Measurements from ENCODE around the gene C1QTNF12. TPM values are rescaled to one million over a fixed set of nuclear protein-coding genes. Genes with fewer than 3 reads are reported as not detected.

The C1QTNF12 gene
- polyA plus RNA-seq, 3 donors = 1.1 TPM; not detected in 2

DNA sequence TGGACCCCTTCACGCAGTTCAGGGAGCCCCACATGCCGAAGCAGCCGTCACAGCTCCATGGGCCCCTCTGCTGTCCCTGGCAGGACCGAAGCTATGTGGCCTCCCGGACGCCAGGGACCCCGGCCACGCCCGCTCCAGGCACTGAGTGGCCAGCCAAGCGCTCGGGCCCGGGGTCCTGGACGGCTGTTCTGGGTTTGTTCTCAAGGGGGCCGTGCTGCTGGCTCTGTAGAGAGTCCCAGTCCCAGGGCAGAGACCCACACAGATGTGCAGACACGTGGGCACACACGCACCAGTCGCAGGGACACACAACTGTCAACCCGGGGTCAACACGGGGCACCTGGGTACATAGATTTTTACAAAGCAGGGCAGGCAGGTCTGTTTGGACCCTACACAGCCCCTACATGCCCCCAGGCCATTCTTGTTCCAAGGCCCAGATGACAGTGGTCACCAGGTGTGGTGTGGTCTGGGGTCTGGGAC, 7.8 kb downstream of the C1QTNF12 start:
- H3K9me3 ChIP-seq (replicated peaks in 1 of 2; ENCODE audit: control insufficient read depth in 1 of 2, insufficient read depth in 1 of 2, low read length in 2 of 2) = no peaks in the 10 kb centered on the region
- Mint-ChIP-seq H3K27ac (no peak overlapping the region), H3K4me1 (peaks cover 8% of the 10 kb centered on the region), H3K9me3 (peaks cover 0 to 2% (median 0%) of the 10 kb centered on the region in 7 donors), H3K27me3 (ENCODE audit: low read depth in 3 of 3) (peaks cover 0 to 38% (median 1%) of the 10 kb centered on the region in 3 donors), H3K36me3 (peaks cover 9 to 10% of the 10 kb centered on the region in 2 donors), H3K4me3 (no peak overlapping the region)
- intact Hi-C loops (cut with micrococcal nuclease) = loop anchor here in 1 of 2 donors (10.0 kb wide), 1 partner anchor 204 kb away; no protein-coding TSS in a partner anchor
- TF ChIP-seq, protein P1, sequence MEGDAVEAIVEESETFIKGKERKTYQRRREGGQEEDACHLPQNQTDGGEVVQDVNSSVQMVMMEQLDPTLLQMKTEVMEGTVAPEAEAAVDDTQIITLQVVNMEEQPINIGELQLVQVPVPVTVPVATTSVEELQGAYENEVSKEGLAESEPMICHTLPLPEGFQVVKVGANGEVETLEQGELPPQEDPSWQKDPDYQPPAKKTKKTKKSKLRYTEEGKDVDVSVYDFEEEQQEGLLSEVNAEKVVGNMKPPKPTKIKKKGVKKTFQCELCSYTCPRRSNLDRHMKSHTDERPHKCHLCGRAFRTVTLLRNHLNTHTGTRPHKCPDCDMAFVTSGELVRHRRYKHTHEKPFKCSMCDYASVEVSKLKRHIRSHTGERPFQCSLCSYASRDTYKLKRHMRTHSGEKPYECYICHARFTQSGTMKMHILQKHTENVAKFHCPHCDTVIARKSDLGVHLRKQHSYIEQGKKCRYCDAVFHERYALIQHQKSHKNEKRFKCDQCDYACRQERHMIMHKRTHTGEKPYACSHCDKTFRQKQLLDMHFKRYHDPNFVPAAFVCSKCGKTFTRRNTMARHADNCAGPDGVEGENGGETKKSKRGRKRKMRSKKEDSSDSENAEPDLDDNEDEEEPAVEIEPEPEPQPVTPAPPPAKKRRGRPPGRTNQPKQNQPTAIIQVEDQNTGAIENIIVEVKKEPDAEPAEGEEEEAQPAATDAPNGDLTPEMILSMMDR (IDR thresholded peaks at IDR 0.05) = no peak
- no peak for DNase-seq
- H4K20me1 ChIP-seq (ENCODE audit: insufficient read depth, low read length) = peaks cover 3% of the 10 kb centered on the region
- H3K4me1 ChIP-seq (ENCODE audit: control insufficient read depth in 1 of 2, insufficient read depth in 2 of 2, low read length in 2 of 2) = no peaks in the 10 kb centered on the region
- WGBS (ENCODE audit: insufficient coverage) = 75% methylated on average over 19 of the region's 19 CpGs
- no peak overlapping the region for H3K4me2 ChIP-seq (replicated peaks; ENCODE audit: extremely low read depth, low read length, poor library complexity, severe bottlenecking)
- no peak overlapping the region for H3K27ac ChIP-seq (ENCODE audit: low read depth in 1 of 2, low read length in 2 of 2)
- peaks cover 0 to 6% of the 10 kb centered on the region in 2 donors for H3K27me3 ChIP-seq (ENCODE audit: control insufficient read depth in 2 of 2, insufficient read depth in 2 of 2, low read length in 2 of 2)
- peaks cover 7% of the 10 kb centered on the region for H3K79me2 ChIP-seq (ENCODE audit: insufficient read depth, low read length)
- H3K9ac ChIP-seq (ENCODE audit: insufficient read depth, low read length, poor library complexity, severe bottlenecking) = no peak overlapping the region
- no peak overlapping the region for H3K4me3 ChIP-seq (replicated peaks in 1 of 3; ENCODE audit: low read depth in 2 of 3, low read length in 3 of 3)
- H2AFZ ChIP-seq (ENCODE audit: insufficient read depth, low read depth, low read length, poor library complexity, severe bottlenecking) = no peak overlapping the region
- H3K36me3 ChIP-seq (replicated peaks in 1 of 2; ENCODE audit: control insufficient read depth in 1 of 2, insufficient read depth in 2 of 2, low read length in 2 of 2) = peaks cover 0 to 3% of the 10 kb centered on the region in 2 donors

DNA sequence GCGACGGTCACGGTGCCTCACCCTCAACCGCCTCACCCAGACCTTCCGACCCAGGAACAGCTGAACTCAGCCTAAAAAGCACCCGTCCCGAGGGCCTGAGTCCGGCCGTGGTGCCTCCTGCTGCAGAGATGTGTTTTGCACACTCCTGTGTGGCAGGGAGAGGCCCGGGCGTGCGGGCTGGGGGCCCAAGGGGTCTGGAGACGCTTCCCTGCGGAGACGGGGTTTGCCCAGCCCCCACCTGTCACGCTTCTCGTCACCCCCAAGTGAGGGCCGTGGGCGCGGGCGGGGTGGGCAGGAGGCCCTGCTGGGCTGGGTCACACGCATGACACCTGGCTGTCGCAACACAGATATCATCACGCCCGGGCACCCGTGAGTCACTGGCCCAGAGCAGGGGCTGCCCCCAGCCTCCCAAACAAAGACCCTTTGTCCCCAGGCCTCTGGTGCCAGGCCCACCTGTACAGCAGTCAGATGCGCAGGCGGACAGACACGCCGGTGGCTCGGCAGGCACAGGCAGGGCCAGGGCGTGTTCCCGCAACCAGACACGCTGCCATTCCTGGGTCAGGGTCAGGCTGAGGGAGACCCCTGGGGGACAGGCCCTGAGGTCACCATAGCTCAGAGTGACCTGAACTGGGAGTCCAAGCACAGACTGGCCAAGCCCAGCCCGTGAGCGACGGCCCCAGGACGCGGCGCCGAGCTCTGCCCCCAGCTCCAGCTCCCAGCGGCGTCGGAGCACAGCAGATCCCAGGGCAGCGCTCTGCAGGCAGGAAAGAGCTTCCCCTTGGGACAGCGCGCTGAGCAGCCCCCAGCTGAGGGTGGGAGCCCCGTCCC, 8.4 kb downstream of the C1QTNF12 start:
- H3K4me1 ChIP-seq (ENCODE audit: control insufficient read depth in 1 of 2, insufficient read depth in 2 of 2, low read length in 2 of 2) = peaks cover 0 to 4% of the 10 kb centered on the region in 2 donors

More for the DNA sequence above, 8.4 kb downstream of the C1QTNF12 start:
- H3K36me3 Mint-ChIP-seq = peaks cover 13 to 15% of the 10 kb centered on the region in 2 donors
- no peak overlapping the region for H3K27ac Mint-ChIP-seq
- Histone ChIP-seq H3K27me3 (ENCODE audit: control insufficient read depth in 2 of 2, insufficient read depth in 2 of 2, low read length in 2 of 2) (peaks cover 0 to 6% of the 10 kb centered on the region in 2 donors), H3K9me3 (replicated peaks in 1 of 2; ENCODE audit: control insufficient read depth in 1 of 2, insufficient read depth in 1 of 2, low read length in 2 of 2) (no peaks in the 10 kb centered on the region), H3K4me3 (replicated peaks in 1 of 3; ENCODE audit: low read depth in 2 of 3, low read length in 3 of 3) (no peak overlapping the region), H4K20me1 (ENCODE audit: insufficient read depth, low read length) (peaks cover 6% of the 10 kb centered on the region), H3K9ac (ENCODE audit: insufficient read depth, low read length, poor library complexity, severe bottlenecking) (no peak overlapping the region), H3K79me2 (ENCODE audit: insufficient read depth, low read length) (peaks cover 13% of the 10 kb centered on the region), H3K27ac (ENCODE audit: low read depth in 1 of 2, low read length in 2 of 2) (no peak overlapping the region), H3K36me3 (replicated peaks in 1 of 2; ENCODE audit: control insufficient read depth in 1 of 2, insufficient read depth in 2 of 2, low read length in 2 of 2) (peaks cover 0 to 3% of the 10 kb centered on the region in 2 donors), H3K4me2 (replicated peaks; ENCODE audit: extremely low read depth, low read length, poor library complexity, severe bottlenecking) (no peak overlapping the region), H2AFZ (ENCODE audit: insufficient read depth, low read depth, low read length, poor library complexity, severe bottlenecking) (no peak overlapping the region)
- no peak overlapping the region for H3K4me3 Mint-ChIP-seq
- TF ChIP-seq, protein P1 (IDR thresholded peaks at IDR 0.05) = no peak
- peaks cover 0 to 38% (median 1%) of the 10 kb centered on the region in 3 donors for H3K27me3 Mint-ChIP-seq (ENCODE audit: low read depth in 3 of 3)
- intact Hi-C loops (cut with micrococcal nuclease) = loop anchor here in 1 of 2 donors (10.0 kb wide), 1 partner anchor 203 kb away; no protein-coding TSS in a partner anchor
- H3K4me1 Mint-ChIP-seq = peaks cover 12% of the 10 kb centered on the region
- 67% methylated on average over 48 of the region's 48 CpGs for WGBS (ENCODE audit: insufficient coverage)
- H3K9me3 Mint-ChIP-seq = peaks cover 0 to 2% (median 0%) of the 10 kb centered on the region in 7 donors
- DNase-seq = no peak
